Measurements from ENCODE around the gene RASSF1. TPM values are rescaled to one million over a fixed set of nuclear protein-coding genes. Genes with fewer than 3 reads are reported as not detected.

Gene RASSF1
- total and polyA plus RNA-seq, 2 of the 8 experiments (the other 6 are each of a cell fraction or from before 2014, with no cell fraction given): 10.3 to 15.7 TPM

DNA sequence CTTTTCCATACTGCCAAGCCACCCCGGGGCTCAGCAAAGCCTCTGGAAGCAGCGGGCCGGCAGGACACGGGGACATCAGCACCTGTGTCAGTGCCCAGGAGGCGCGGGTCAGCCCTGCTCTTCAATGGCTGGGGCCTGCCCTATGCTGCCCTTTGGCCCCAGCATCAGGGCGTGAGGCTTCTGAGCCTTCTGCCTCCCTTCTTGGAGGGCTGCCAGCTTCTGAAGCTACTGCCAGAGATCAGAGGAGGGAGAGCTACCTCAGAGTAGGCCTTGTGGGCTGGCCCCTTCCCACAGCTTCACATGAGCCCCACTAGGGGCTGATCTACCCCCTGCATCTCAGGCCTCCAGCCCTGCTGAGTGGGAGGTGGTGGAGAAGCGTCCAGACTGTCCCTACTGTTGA lies 31.7 kb upstream of the RASSF1 start (continued):
- TF ChIP-seq SIX5 (IDR thresholded peaks at IDR 0.05; ENCODE audit: low read depth, low read length): no peak

Measured in H1 (cell line).